ENCODE data around the gene RNF150. TPM values are rescaled to one million over a fixed set of nuclear protein-coding genes. Genes with fewer than 3 reads are reported as not detected.

RNF150 gene
- total RNA-seq, 4 donors from 2014 or later, result 13.1 to 24.3 (median 15.7) TPM

DNA sequence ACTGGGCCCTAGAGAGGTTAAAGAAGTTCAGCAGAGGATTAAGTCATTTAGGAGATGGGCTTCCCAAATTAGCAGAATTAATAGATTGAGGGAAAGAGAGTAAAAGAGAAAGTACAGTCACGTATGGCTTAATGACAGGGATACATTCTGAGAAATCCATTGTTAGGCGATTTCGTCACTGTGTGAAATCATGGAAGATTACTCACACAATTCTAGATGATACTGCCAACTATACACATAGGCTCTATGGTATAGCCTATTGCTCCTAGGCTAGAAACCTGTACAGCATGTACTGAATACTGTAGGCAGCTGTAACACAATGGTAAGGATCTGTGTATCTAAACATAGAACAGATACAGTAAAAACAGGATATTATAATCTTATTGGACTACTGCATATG is 180.6 kb downstream of the RNF150 start:
- H3K27me3 ChIP-seq, result no peaks in the 10 kb centered on the region
- WGBS, 2 donors, result 85 to 88% methylated on average over 3 of the region's 3 CpGs
- H3K4me1 ChIP-seq, result peaks cover 0 to 12% (median 0%) of the 10 kb centered on the region in 4 donors
- peaks cover 0 to 5% (median 0%) of the 10 kb centered on the region in 4 donors for H3K9me3 ChIP-seq
- no peak for DNase-seq (ENCODE audit: low spot score in 2 of 2)
- H3K36me3 ChIP-seq, result no peaks in the 10 kb centered on the region
- TF ChIP-seq POLR2A (IDR thresholded peaks at IDR 0.05) (no peak), EP300 (IDR thresholded peaks at IDR 0.05) (no peak)
- TF ChIP-seq, protein P1, sequence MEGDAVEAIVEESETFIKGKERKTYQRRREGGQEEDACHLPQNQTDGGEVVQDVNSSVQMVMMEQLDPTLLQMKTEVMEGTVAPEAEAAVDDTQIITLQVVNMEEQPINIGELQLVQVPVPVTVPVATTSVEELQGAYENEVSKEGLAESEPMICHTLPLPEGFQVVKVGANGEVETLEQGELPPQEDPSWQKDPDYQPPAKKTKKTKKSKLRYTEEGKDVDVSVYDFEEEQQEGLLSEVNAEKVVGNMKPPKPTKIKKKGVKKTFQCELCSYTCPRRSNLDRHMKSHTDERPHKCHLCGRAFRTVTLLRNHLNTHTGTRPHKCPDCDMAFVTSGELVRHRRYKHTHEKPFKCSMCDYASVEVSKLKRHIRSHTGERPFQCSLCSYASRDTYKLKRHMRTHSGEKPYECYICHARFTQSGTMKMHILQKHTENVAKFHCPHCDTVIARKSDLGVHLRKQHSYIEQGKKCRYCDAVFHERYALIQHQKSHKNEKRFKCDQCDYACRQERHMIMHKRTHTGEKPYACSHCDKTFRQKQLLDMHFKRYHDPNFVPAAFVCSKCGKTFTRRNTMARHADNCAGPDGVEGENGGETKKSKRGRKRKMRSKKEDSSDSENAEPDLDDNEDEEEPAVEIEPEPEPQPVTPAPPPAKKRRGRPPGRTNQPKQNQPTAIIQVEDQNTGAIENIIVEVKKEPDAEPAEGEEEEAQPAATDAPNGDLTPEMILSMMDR (IDR thresholded peaks at IDR 0.05), result no peak
- H3K27ac ChIP-seq, result no peak overlapping the region
- no peak overlapping the region for H3K4me3 ChIP-seq

DNA sequence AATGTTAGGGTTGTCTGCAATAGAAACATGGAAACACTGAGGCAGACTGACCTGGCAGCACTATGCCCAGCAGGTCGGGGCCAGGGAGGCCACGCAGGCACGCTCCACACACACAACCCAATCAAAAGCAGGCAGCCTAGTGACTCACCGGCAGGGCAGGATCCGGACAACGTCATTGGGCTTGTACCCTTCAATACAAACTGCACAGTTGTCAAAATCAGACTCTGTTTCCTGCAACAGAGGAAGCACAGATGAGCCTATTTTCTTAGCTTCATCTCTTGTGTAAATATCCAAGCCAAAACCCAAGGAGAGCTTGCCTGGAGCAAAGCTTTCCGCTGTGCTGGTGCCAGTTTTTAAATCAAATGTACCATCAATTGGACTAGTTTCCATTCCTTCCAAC is 185.8 kb downstream of the RNF150 start:
- 72 to 73% methylated on average over 7 of the region's 7 CpGs for WGBS, 2 donors
- Histone ChIP-seq H3K36me3 (no peaks in the 10 kb centered on the region), H3K27ac (no peak overlapping the region), H3K4me3 (no peak overlapping the region), H3K4me1 (peaks cover 0 to 12% (median 0%) of the 10 kb centered on the region in 4 donors), H3K27me3 (no peaks in the 10 kb centered on the region), H3K9me3 (no peaks in the 10 kb centered on the region)
- TF ChIP-seq POLR2A (IDR thresholded peaks at IDR 0.05) (no peak), EP300 (IDR thresholded peaks at IDR 0.05) (no peak)
- TF ChIP-seq, protein P1 (IDR thresholded peaks at IDR 0.05), result no peak
- DNase-seq (ENCODE audit: low spot score in 2 of 2), result no peak

DNA sequence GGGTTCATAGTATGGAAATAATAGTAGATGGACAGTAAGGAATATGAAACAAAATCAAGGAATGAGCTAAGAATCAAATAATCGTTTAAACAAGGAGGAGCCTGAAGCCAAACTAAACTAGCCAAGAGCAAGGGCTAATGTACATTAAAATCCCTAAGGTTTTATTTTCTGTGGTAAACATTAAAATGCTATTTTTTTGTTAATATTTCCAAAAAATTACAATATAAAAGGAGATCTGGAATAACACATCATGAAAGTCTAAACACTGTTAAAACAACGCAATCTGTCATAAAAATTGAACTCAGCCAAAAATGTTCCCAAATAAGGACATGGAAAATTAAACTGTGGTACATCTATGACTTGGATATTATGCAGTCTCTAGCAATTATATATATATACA is 188.2 kb downstream of the RNF150 start:
- Histone ChIP-seq H3K36me3 (no peaks in the 10 kb centered on the region), H3K4me3 (no peak overlapping the region), H3K4me1 (peaks cover 0 to 12% (median 0%) of the 10 kb centered on the region in 4 donors), H3K27ac (no peak overlapping the region), H3K9me3 (no peaks in the 10 kb centered on the region), H3K27me3 (no peaks in the 10 kb centered on the region)
- WGBS, 2 donors, result 69 to 72% methylated on average over 2 of the region's 2 CpGs
- no peak for DNase-seq (ENCODE audit: low spot score in 2 of 2)
- TF ChIP-seq EP300 (IDR thresholded peaks at IDR 0.05), result no peak
- TF ChIP-seq, protein P1 (IDR thresholded peaks at IDR 0.05), result no peak
- no peak for TF ChIP-seq POLR2A (IDR thresholded peaks at IDR 0.05)

DNA sequence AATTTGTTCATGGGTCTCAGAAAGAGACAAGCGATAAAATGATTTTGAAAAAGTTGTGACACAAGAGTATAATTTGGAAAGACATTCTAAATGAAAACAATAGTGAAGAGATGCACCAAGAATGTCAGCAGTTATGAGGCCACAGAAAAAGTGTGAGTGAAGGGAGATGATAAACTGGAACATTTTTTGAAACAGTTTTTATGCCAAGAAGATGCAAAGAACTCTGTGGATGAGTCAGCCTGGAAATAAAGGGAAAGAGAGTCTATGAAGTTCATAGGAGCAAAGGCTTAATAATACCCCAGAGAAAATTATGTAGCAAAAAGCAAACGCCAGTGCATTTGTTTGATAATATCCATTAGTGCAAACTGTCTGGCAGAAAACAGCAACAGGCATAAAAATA is 188.7 kb downstream of the RNF150 start:
- WGBS, 2 donors, result 50 to 51% methylated on average over 2 of the region's 2 CpGs

DNA sequence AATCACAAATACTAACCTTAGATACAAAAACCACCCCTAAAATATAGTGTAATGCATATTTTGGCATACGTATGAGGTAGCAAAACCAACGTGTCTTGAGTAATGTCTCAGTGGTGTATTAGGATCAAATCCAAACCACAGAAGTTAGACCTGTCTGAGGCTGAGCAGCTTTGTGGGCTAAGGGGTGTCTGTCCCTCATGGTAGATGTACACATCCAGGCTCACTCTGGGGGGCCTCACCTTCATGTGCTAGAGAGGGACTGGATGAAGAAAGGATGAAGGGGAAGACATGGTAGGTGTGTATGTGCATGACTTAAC is 189.1 kb downstream of the RNF150 start:
- H3K27me3 ChIP-seq, result no peaks in the 10 kb centered on the region
- H3K4me3 ChIP-seq, result no peak overlapping the region
- TF ChIP-seq, protein P1 (IDR thresholded peaks at IDR 0.05), result no peak
- no peak for TF ChIP-seq EP300 (IDR thresholded peaks at IDR 0.05)
- TF ChIP-seq POLR2A (IDR thresholded peaks at IDR 0.05), result no peak
- H3K4me1 ChIP-seq, result peaks cover 0 to 12% (median 0%) of the 10 kb centered on the region in 4 donors
- no peaks in the 10 kb centered on the region for H3K9me3 ChIP-seq
- no peaks in the 10 kb centered on the region for H3K36me3 ChIP-seq
- WGBS, 2 donors, result 72 to 74% methylated on average over 2 of the region's 2 CpGs
- no peak for DNase-seq (ENCODE audit: low spot score in 2 of 2)
- no peak overlapping the region for H3K27ac ChIP-seq

More for the DNA sequence above, 188.7 kb downstream of the RNF150 start:
- Histone ChIP-seq H3K27ac (no peak overlapping the region), H3K4me1 (peaks cover 0 to 12% (median 0%) of the 10 kb centered on the region in 4 donors), H3K4me3 (no peak overlapping the region), H3K36me3 (no peaks in the 10 kb centered on the region), H3K9me3 (no peaks in the 10 kb centered on the region), H3K27me3 (no peaks in the 10 kb centered on the region)
- TF ChIP-seq EP300 (IDR thresholded peaks at IDR 0.05) (no peak), POLR2A (IDR thresholded peaks at IDR 0.05) (no peak)
- TF ChIP-seq, protein P1 (IDR thresholded peaks at IDR 0.05), result no peak
- no peak for DNase-seq (ENCODE audit: low spot score in 2 of 2)

Data from tibial nerve (tissue), 4 donors.